Natural killer cell (primary cell): ENCODE measurements around the gene GCKR. TPM values are rescaled to one million over a fixed set of nuclear protein-coding genes. Genes with fewer than 3 reads are reported as not detected.
"Not testable (repeated sequence)": the region's sequence is repeated elsewhere in the genome, so short reads cannot be mapped to it uniquely, and the experiment has no call there.

Source experiments
- ATAC-seq, 3 donors: fragments of 150-1000 bp in 2 of 3; fragments of 200-7000 bp in 1 of 3; cut with Tn5 transposase; 1 replicate in 1 of 3; 2 replicates in 2 of 3; pipeline ENCODE4 v1.10.0; 2021; ENCODE audit warnings: mild to moderate bottlenecking in 2 of 3, moderate library complexity in 2 of 3
- DNase-seq, 2 donors: peaks; one replicate each; pipeline versions ENCODE4 v3.0.0 to v3.0.0-alpha.2; 2013 to 2021; ENCODE audit warnings: mixed read lengths in 1 of 2
- H3K27ac ChIP-seq: one replicate; pipeline ENCODE4 v1.5.1; 2013; ENCODE audit warnings: mild to moderate bottlenecking, low read length
- H3K27me3 ChIP-seq: one replicate; pipeline ENCODE4 v1.6.1; 2013; ENCODE audit warnings: low read length; ENCODE audit not compliant: control insufficient read depth, insufficient read depth
- H3K36me3 ChIP-seq: one replicate; pipeline ENCODE4 v1.6.1; 2013; ENCODE audit warnings: low read length; ENCODE audit not compliant: control insufficient read depth, insufficient read depth
- H3K4me1 ChIP-seq: one replicate; pipeline ENCODE4 v1.6.1; 2013; ENCODE audit warnings: low read length; ENCODE audit not compliant: control insufficient read depth, insufficient read depth
- H3K4me3 ChIP-seq: one replicate; pipeline ENCODE4 v1.5.1; 2013; ENCODE audit warnings: low read length
- H3K9me3 ChIP-seq: one replicate; pipeline ENCODE4 v1.6.1; 2013; ENCODE audit warnings: low read length; ENCODE audit not compliant: control insufficient read depth, insufficient read depth
- H3K27ac Mint-ChIP-seq, 2 donors: one replicate each; pipeline ENCODE4 v1.8.0; 2022; ENCODE audit warnings: mild to moderate bottlenecking in 2 of 2, mixed read lengths in 2 of 2, moderate library complexity in 1 of 2
- H3K27me3 Mint-ChIP-seq, 2 donors: one replicate each; pipeline ENCODE4 v1.8.0; 2022; ENCODE audit warnings: low read depth in 2 of 2, mixed read lengths in 2 of 2
- H3K36me3 Mint-ChIP-seq: one replicate; pipeline ENCODE4 v1.8.0; 2022; ENCODE audit warnings: mixed read lengths
- H3K4me1 Mint-ChIP-seq, 2 donors: one replicate each; pipeline ENCODE4 v1.8.0; 2022; ENCODE audit warnings: mixed read lengths in 2 of 2
- H3K4me3 Mint-ChIP-seq: one replicate; pipeline ENCODE4 v1.8.0; 2022; ENCODE audit warnings: mild to moderate bottlenecking, moderate library complexity, mixed read lengths
- H3K9me3 Mint-ChIP-seq, 2 donors: one replicate each; pipeline ENCODE4 v1.8.0; 2022; ENCODE audit warnings: mixed read lengths in 2 of 2
- CTCF ChIP-seq: fragments of 200-600 bp; IDR thresholded peaks from one replicate; pipeline ENCODE4 v1.8.0; 2022; ENCODE audit warnings: antibody characterized with exemption
- WGBS: methylation state at CpG from one replicate; pipeline ENCODE4 v1.1.7; 2013; ENCODE audit warnings: missing lambda C conversion rate; ENCODE audit not compliant: insufficient coverage; 5-methylcytosine and 5-hydroxymethylcytosine counted together
- intact Hi-C: fragments of 100-400 bp; cut with micrococcal nuclease; formaldehyde crosslinking; loops from one replicate; pipeline ENCODE4 v1.14.2; 2022
- total RNA-seq, 4 donors: library from RNA; stranded (reverse); fragments of 120-200 nt in 1 of 4; gene quantifications; one replicate each; pipeline versions ENCODE4 v1.2.3 to v1.2.4, GENCODE V29; 2013 to 2022

The GCKR gene
- total RNA-seq, 3 donors from 2014 or later (not counting 1 experiment from before 2014, with no cell fraction given) = not detected

GRCh38 chr2:27537287-27537686, 40.6 kb downstream of the GCKR start:
- H3K27me3 Mint-ChIP-seq = peaks cover 19 to 20% of the 10 kb centered on the region in 2 donors
- H3K9me3 ChIP-seq = no peaks in the 10 kb centered on the region

GRCh38 chr2:27538839-27539450, 42.3 kb downstream of the GCKR start:
- DNase-seq, H3K27ac ChIP-seq, H3K36me3 Mint-ChIP-seq, H3K9me3 ChIP-seq, H3K4me1 ChIP-seq, ATAC-seq, intact Hi-C loops, H3K27ac Mint-ChIP-seq, H3K4me3 ChIP-seq, H3K4me3 Mint-ChIP-seq, H3K27me3 ChIP-seq, H3K4me1 Mint-ChIP-seq, H3K36me3 ChIP-seq, H3K9me3 Mint-ChIP-seq: not testable (repeated sequence)
- WGBS = no CpG with 5 or more reads among the region's 6 CpGs
- peaks cover 13 to 16% of the 10 kb centered on the region in 2 donors for H3K27me3 Mint-ChIP-seq

More at GRCh38 chr2:27537287-27537686, 40.6 kb downstream of the GCKR start:
- Histone ChIP-seq H3K27me3 (no peaks in the 10 kb centered on the region), H3K36me3 (no peaks in the 10 kb centered on the region), H3K4me1 (no peaks in the 10 kb centered on the region), H3K27ac (no peak overlapping the region), H3K4me3 (no peak overlapping the region)
- TF ChIP-seq CTCF = no peak
- Mint-ChIP-seq H3K9me3 (no peaks in the 10 kb centered on the region), H3K4me1 (no peaks in the 10 kb centered on the region), H3K27ac (no peak overlapping the region), H3K36me3 (no peaks in the 10 kb centered on the region), H3K4me3 (no peak overlapping the region)
- intact Hi-C loops = no loop called here
- 92% methylated on average over 4 of the region's 4 CpGs for WGBS
- DNase-seq (no peak), ATAC-seq (no peak)

- H3K4me3 Mint-ChIP-seq, H3K27ac Mint-ChIP-seq, H3K4me1 ChIP-seq, H3K9me3 ChIP-seq, H3K4me1 Mint-ChIP-seq, H3K36me3 Mint-ChIP-seq, DNase-seq, H3K27me3 ChIP-seq, H3K4me3 ChIP-seq, intact Hi-C loops, H3K9me3 Mint-ChIP-seq, H3K27ac ChIP-seq, ATAC-seq, H3K36me3 ChIP-seq: not testable (repeated sequence)
- H3K27me3 Mint-ChIP-seq = peaks cover 9 to 13% of the 10 kb centered on the region in 2 donors
- WGBS = no CpG with 5 or more reads among the region's 35 CpGs
These were observed 43.0 kb downstream of the GCKR start for GRCh38 chr2:27539649-27540048.

- no peak overlapping the region for H3K27ac Mint-ChIP-seq
- no peaks in the 10 kb centered on the region for H3K4me1 Mint-ChIP-seq
These were observed 47.6 kb downstream of the GCKR start for GRCh38 chr2:27544143-27544821.

More at GRCh38 chr2:27544143-27544821, 47.6 kb downstream of the GCKR start:
- ATAC-seq (no peak), DNase-seq (no peak)
- Mint-ChIP-seq H3K27me3 (peaks cover 0 to 3% of the 10 kb centered on the region in 2 donors), H3K4me3 (no peak overlapping the region), H3K36me3 (no peaks in the 10 kb centered on the region), H3K9me3 (no peaks in the 10 kb centered on the region)
- WGBS = 96% methylated on average over 6 of the region's 6 CpGs
- no peaks in the 10 kb centered on the region for H3K36me3 ChIP-seq
- no peaks in the 10 kb centered on the region for H3K4me1 ChIP-seq
- intact Hi-C loops = no loop called here
- H3K4me3 ChIP-seq = no peak overlapping the region
- no peak overlapping the region for H3K27ac ChIP-seq
- H3K27me3 ChIP-seq = no peaks in the 10 kb centered on the region
- no peak for TF ChIP-seq CTCF
- no peaks in the 10 kb centered on the region for H3K9me3 ChIP-seq
